ENCODE results near the gene ARHGAP26. TPM values are rescaled to one million over a fixed set of nuclear protein-coding genes. Genes with fewer than 3 reads are reported as not detected.

ARHGAP26 gene
- total and polyA plus RNA-seq, 9 donors, result 1.9 to 47.1 (median 12.0) TPM

DNA sequence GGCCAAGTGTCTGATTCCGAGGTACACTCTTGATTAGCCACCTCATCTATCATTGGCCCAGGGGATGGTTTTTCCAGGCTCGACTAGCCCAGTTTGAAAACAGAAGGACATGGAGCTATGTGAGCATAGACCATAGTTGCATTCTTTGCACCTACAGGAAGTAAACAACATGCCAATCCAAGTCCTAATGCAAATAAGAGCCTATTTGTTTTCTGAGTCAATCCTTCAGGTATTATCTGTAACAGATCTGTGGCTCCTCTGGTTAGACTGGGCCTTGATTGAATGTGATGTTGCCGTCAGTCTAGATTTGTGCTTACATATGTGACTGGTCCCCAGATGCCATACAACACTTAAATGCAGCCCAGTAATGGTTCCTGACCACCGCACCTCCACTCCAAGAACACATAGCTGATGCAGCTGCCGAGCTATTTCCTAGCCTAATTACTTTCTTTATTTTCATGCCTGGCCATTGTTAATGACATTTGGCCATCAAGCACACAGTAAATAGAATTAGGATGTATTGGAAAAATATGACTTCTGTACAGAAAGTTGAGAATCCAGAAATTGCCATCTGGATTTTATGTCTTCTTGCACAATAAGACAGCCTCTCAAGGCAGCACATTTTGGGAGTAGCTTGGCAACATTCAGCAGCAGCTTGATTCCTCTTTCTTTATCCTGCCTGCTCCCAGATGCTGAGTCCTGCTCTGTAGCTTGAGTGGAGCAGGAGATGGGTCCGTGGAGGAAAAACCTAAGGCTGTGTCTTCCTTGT, 29.5 kb upstream of the ARHGAP26 start:
- H3K4me1 ChIP-seq (ENCODE audit: insufficient read depth), result no peaks in the 10 kb centered on the region
- no peaks in the 10 kb centered on the region for H3K27me3 ChIP-seq
- H3K27ac ChIP-seq, result no peak overlapping the region
- H3K36me3 ChIP-seq, result no peaks in the 10 kb centered on the region
- H3K4me3 ChIP-seq, result no peak overlapping the region
- H3K9me3 ChIP-seq, result no peaks in the 10 kb centered on the region
- intact Hi-C loops (cut with DNase I), result no loop called here
- no peak for DNase-seq
- WGBS, 3 donors, result 71 to 79% (median 79%) methylated on average over 6 of the region's 6 CpGs
- no peak for TF ChIP-seq EP300 (IDR thresholded peaks at IDR 0.05)
- TF ChIP-seq POLR2A (IDR thresholded peaks at IDR 0.05), result no peak
- TF ChIP-seq, protein P1, sequence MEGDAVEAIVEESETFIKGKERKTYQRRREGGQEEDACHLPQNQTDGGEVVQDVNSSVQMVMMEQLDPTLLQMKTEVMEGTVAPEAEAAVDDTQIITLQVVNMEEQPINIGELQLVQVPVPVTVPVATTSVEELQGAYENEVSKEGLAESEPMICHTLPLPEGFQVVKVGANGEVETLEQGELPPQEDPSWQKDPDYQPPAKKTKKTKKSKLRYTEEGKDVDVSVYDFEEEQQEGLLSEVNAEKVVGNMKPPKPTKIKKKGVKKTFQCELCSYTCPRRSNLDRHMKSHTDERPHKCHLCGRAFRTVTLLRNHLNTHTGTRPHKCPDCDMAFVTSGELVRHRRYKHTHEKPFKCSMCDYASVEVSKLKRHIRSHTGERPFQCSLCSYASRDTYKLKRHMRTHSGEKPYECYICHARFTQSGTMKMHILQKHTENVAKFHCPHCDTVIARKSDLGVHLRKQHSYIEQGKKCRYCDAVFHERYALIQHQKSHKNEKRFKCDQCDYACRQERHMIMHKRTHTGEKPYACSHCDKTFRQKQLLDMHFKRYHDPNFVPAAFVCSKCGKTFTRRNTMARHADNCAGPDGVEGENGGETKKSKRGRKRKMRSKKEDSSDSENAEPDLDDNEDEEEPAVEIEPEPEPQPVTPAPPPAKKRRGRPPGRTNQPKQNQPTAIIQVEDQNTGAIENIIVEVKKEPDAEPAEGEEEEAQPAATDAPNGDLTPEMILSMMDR (IDR thresholded peaks at IDR 0.05), result no peak

DNA sequence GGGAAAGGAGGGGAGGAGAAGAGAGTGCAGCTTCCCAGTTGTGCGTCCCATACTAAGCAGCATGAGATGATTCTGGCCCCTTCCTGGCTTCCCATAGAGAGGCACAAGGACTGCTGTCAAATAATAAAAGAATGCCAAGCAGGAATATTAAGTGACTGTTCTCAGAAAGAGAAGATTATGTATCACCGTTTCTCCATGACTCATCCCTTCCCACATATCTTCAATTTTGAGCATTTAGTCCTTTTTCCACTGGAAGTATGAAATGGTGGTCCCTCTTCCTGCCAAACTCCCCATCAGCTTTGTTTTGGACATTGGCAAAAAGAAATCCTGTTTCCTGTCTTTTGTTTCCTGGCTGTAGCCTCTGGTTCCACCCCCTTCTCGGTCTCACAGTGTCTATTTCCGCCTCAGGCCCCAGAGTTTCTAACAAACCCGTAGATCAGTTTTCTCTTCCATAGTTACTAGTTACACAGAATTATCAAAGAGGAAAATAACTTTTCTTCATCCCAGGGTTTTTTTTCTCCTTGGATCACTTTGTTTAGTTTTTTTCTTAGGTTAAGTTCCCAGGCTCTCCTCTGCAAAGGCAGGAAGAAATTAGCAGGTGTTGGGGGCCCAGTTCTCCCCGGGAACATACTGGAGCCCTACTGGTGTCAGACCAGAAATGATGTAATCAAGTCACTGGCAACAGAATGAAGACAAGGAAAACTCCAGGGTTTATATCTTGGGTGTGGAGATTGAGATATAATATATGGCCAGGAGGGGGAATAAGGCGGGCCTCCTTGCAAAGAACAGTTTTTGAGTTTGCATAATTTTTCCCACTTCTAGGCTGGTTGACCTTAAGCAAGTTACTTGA, 26.4 kb upstream of the ARHGAP26 start:
- 39 to 60% (median 55%) methylated on average over 7 of the region's 7 CpGs for WGBS, 3 donors
- no peak for DNase-seq

DNA sequence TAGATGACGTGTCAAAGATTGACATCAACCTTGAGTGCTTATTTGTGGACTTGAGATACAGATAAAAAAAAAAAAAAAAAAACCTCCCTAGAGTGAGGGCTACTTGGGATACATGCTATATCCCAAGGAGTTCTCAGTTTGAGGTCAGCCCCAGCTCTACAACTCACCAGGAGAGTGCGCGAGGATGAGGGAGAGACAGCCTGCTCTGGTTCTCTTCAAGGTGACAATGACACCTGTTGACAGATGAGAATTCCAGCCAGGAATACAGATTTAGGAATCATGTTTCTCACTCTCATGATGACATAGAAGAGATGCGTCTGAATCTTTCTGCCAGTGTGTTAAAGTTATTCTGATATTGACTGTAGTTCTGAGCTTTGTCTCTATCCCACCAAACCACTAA, 24.9 kb upstream of the ARHGAP26 start:
- DNase-seq, result no peak
- Histone ChIP-seq H3K4me3 (no peak overlapping the region), H3K4me1 (ENCODE audit: insufficient read depth) (no peaks in the 10 kb centered on the region), H3K27ac (no peak overlapping the region), H3K27me3 (no peaks in the 10 kb centered on the region), H3K9me3 (no peaks in the 10 kb centered on the region), H3K36me3 (no peaks in the 10 kb centered on the region)
- intact Hi-C loops (cut with DNase I), result no loop called here
- 87 to 88% (median 88%) methylated on average over 4 of the region's 4 CpGs for WGBS, 3 donors
- TF ChIP-seq EP300 (IDR thresholded peaks at IDR 0.05), result no peak
- TF ChIP-seq, protein P1 (IDR thresholded peaks at IDR 0.05), result no peak
- TF ChIP-seq POLR2A (IDR thresholded peaks at IDR 0.05), result no peak

More for the DNA sequence above, 26.4 kb upstream of the ARHGAP26 start:
- Histone ChIP-seq H3K27ac (no peak overlapping the region), H3K4me1 (ENCODE audit: insufficient read depth) (no peaks in the 10 kb centered on the region), H3K9me3 (no peaks in the 10 kb centered on the region), H3K36me3 (no peaks in the 10 kb centered on the region), H3K4me3 (no peak overlapping the region), H3K27me3 (no peaks in the 10 kb centered on the region)
- intact Hi-C loops (cut with DNase I), result no loop called here
- TF ChIP-seq POLR2A (IDR thresholded peaks at IDR 0.05), result no peak
- TF ChIP-seq EP300 (IDR thresholded peaks at IDR 0.05), result no peak
- TF ChIP-seq, protein P1 (IDR thresholded peaks at IDR 0.05), result no peak

DNA sequence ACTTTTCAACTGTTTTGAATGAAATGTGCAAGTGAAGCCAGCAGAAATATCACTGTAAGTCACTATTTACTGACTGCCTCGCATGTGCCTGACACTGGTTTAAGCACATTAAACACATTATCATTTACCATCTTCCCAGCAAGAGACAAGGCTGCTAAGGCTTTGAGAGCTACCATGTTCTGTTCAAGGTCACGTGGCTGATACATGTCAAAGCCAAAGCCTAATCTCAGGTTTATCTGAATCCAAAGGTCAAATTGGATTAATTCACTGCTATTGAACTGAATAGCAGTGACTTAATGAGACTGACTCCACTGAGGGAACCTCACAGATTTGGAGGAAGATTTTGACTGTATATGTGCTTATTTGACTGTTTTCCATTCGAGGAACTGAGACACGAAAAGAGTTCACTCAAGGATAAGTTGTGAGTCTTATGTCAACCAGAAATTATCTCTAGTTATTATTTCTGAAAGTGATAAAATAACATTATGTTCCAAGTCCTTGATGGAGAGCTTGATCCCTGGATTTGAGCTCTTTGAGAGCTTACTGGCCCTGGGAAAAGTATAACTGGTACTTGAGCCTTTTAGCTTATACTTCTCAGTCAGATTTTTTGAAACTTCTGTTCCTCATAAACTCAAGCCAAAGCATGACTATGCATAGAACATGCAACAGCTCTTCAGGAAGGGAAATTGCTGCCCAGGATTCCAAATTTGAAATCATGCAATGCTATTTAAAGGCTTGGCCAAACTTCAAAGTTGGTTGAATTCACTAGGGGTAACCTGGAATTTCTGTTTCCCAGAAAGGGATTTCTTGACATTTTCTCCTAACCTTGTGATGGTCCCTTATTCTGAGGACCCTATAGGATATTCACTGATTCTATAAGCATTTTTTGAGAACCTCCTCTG, 23.4 kb upstream of the ARHGAP26 start:
- TF ChIP-seq, protein P1 (IDR thresholded peaks at IDR 0.05), result no peak
- TF ChIP-seq EP300 (IDR thresholded peaks at IDR 0.05) (no peak), POLR2A (IDR thresholded peaks at IDR 0.05) (no peak)
- DNase-seq, result no peak
- intact Hi-C loops (cut with DNase I), result no loop called here
- 71 to 83% (median 71%) methylated on average over 4 of the region's 4 CpGs for WGBS, 3 donors
- Histone ChIP-seq H3K27ac (no peak overlapping the region), H3K9me3 (no peaks in the 10 kb centered on the region), H3K36me3 (no peaks in the 10 kb centered on the region), H3K4me1 (ENCODE audit: insufficient read depth) (no peaks in the 10 kb centered on the region), H3K27me3 (no peaks in the 10 kb centered on the region), H3K4me3 (no peak overlapping the region)
